ENCODE data around the gene EMX2. TPM values are rescaled to one million over a fixed set of nuclear protein-coding genes. Genes with fewer than 3 reads are reported as not detected.
A peak's percentile ranks its signal among the peaks of the same experiment; 100 is the strongest.

Gene EMX2
- total and polyA plus RNA-seq, 2 of the 13 experiments (the other 11 are each of a cell fraction or from before 2014, with no cell fraction given): not detected

DNA sequence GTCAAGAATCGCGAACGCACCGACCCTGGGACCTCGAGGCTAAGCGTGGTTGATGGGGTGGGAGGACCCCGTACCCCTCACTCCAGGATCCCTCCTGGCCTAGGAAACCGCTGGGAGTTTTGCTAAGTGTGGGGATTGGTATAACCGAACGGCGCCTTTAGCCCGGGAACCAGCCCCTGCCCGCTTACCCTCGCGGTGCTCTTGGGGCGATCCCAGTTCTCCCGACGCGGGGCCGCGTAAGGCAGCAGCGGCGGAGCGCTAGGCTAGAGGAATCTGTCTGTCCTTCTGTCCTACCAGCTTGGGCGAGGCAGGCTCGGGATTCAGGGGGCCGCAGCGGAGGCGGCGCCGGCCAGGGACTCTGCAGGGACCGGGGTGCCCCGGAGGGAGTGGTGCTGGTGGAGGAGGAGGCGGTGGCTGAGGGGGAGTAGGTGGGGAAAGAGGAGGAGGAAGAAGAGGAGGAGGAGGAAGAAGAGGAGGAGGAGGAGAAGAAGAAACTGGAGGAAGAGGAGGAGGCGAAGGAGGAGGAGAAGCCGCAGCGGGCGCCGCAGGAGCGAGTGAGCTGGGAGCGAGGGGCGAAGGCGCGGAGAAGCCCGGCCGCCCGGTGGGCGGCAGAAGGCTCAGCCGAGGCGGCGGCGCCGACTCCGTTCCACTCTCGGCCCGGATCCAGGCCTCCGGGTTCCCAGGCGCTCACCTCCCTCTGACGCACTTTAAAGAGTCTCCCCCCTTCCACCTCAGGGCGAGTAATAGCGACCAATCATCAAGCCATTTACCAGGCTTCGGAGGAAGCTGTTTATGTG lies 439 bp upstream of the EMX2 start:
- H3K27ac ChIP-seq (ENCODE audit: extremely low read length, insufficient read depth, low read length): no peak overlapping the region
- in situ Hi-C loops (cut with HindIII; ENCODE audit: extremely low pct_ligation_motif_present, low pct_unique_long_range_greater_than_20kb) (loop anchor here (5.0 to 25.0 kb wide), 2 partner anchors 570 to 700 kb away; no protein-coding TSS in a partner anchor), intact Hi-C loops (cut with micrococcal nuclease; ENCODE audit: unreplicated experiment) (no loop called here)
- no peak for TF ChIP-seq ZNF749 (CRISPR knock-in tag; IDR thresholded peaks at IDR 0.05; ENCODE audit: borderline replicate concordance)
- TF ChIP-seq, protein P1, sequence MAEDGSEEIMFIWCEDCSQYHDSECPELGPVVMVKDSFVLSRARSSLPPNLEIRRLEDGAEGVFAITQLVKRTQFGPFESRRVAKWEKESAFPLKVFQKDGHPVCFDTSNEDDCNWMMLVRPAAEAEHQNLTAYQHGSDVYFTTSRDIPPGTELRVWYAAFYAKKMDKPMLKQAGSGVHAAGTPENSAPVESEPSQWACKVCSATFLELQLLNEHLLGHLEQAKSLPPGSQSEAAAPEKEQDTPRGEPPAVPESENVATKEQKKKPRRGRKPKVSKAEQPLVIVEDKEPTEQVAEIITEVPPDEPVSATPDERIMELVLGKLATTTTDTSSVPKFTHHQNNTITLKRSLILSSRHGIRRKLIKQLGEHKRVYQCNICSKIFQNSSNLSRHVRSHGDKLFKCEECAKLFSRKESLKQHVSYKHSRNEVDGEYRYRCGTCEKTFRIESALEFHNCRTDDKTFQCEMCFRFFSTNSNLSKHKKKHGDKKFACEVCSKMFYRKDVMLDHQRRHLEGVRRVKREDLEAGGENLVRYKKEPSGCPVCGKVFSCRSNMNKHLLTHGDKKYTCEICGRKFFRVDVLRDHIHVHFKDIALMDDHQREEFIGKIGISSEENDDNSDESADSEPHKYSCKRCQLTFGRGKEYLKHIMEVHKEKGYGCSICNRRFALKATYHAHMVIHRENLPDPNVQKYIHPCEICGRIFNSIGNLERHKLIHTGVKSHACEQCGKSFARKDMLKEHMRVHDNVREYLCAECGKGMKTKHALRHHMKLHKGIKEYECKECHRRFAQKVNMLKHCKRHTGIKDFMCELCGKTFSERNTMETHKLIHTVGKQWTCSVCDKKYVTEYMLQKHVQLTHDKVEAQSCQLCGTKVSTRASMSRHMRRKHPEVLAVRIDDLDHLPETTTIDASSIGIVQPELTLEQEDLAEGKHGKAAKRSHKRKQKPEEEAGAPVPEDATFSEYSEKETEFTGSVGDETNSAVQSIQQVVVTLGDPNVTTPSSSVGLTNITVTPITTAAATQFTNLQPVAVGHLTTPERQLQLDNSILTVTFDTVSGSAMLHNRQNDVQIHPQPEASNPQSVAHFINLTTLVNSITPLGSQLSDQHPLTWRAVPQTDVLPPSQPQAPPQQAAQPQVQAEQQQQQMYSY (CRISPR knock-in tag; IDR thresholded peaks at IDR 0.05): peak; percentile 80
- no peak overlapping the region for H2AFZ ChIP-seq (ENCODE audit: low read length)
- 57% methylated on average over 44 of the region's 62 CpGs for WGBS (ENCODE audit: low lambda C conversion rate)
- FAIRE-seq: no peak
- no peak overlapping the region for H3K9ac ChIP-seq (ENCODE audit: insufficient read depth, low read depth, low read length)
- BruUV-seq (replicated peaks): no TSS peak
- no peak for ATAC-seq
- H3K79me2 ChIP-seq (ENCODE audit: insufficient read depth, low read length): no peaks in the 10 kb centered on the region
- H4K20me1 ChIP-seq (ENCODE audit: insufficient read depth, low read length): no peaks in the 10 kb centered on the region
- DNase-seq (ENCODE audit: low spot score): no peak
- POLR2A ChIA-PET: no interaction called here
- H3K36me3 ChIP-seq (replicated peaks in 1 of 2; ENCODE audit: control insufficient read depth in 1 of 2, insufficient read depth in 2 of 2, low read length in 2 of 2): no peaks in the 10 kb centered on the region
- H3K4me1 ChIP-seq (ENCODE audit: insufficient read depth, low read length): peaks cover 12% of the 10 kb centered on the region
- no peaks in the 10 kb centered on the region for H3K9me3 ChIP-seq (ENCODE audit: low read length)
- no peak overlapping the region for H3K4me3 ChIP-seq (replicated peaks in 1 of 3; ENCODE audit: insufficient read depth in 1 of 3, low read depth in 2 of 3, low read length in 3 of 3)
- peaks cover 19 to 85% of the 10 kb centered on the region in 2 experiments for H3K27me3 ChIP-seq (ENCODE audit: control insufficient read depth in 1 of 2, insufficient read depth in 2 of 2, low read length in 2 of 2)
- no peak overlapping the region for H3K4me2 ChIP-seq (ENCODE audit: low read depth, low read length)
- CTCF ChIA-PET (ENCODE audit: low intra/inter-chr PET ratio, low total read pairs): no interaction called here
